Measurements from ENCODE around the gene ZNF775.

DNA sequence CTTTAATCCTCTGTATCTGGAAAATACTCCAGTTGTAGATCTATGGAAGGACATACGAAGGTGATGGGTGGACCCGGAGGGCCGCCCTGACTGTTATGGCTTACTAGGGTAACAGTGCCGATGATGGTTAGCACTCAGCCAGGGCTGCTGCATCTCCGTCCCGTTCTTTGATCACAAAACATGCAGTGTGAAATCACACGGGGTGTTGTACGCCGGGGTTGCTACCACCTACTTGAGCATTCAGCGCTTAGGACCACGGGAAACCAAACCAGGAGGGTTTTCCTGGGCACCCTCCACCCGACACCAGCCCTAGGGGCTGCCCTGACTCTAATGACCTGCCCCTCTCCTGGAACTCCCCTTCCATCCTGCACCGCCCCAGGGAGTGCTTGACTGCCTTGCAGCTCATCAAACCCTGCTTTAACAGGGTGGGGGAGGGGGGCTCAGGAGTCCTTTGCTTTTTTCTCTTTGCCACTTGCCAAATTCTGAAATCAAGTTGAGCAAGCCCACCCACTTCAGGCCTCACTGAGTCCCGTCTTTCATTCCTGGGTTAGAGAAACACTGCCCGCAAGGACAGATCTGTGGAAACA lies 20.4 kb downstream of the ZNF775 start:
- no peak for TF ChIP-seq TAF1 (IDR thresholded peaks at IDR 0.05; ENCODE audit: low read depth)
- TF ChIP-seq EGR1 (IDR thresholded peaks at IDR 0.05) = no peak
- no peak for TF ChIP-seq TEAD4 (IDR thresholded peaks at IDR 0.05)
- no peak for TF ChIP-seq CREB1 (IDR thresholded peaks at IDR 0.05; ENCODE audit: low read depth)
- TF ChIP-seq, protein P1, sequence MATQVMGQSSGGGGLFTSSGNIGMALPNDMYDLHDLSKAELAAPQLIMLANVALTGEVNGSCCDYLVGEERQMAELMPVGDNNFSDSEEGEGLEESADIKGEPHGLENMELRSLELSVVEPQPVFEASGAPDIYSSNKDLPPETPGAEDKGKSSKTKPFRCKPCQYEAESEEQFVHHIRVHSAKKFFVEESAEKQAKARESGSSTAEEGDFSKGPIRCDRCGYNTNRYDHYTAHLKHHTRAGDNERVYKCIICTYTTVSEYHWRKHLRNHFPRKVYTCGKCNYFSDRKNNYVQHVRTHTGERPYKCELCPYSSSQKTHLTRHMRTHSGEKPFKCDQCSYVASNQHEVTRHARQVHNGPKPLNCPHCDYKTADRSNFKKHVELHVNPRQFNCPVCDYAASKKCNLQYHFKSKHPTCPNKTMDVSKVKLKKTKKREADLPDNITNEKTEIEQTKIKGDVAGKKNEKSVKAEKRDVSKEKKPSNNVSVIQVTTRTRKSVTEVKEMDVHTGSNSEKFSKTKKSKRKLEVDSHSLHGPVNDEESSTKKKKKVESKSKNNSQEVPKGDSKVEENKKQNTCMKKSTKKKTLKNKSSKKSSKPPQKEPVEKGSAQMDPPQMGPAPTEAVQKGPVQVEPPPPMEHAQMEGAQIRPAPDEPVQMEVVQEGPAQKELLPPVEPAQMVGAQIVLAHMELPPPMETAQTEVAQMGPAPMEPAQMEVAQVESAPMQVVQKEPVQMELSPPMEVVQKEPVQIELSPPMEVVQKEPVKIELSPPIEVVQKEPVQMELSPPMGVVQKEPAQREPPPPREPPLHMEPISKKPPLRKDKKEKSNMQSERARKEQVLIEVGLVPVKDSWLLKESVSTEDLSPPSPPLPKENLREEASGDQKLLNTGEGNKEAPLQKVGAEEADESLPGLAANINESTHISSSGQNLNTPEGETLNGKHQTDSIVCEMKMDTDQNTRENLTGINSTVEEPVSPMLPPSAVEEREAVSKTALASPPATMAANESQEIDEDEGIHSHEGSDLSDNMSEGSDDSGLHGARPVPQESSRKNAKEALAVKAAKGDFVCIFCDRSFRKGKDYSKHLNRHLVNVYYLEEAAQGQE (IDR thresholded peaks at IDR 0.05; ENCODE audit: low read depth) = no peak

Measured in Ishikawa (cell line).